H9 (cell line): ENCODE measurements around the gene TSC22D1. TPM values are rescaled to one million over a fixed set of nuclear protein-coding genes. Genes with fewer than 3 reads are reported as not detected.

Source experiments
- DNase-seq: peaks from one replicate; pipeline ENCODE4 v3.0.0-alpha.2; 2017
- H2AFZ ChIP-seq: one replicate; pipeline ENCODE4 v1.6.1; 2013; ENCODE audit warnings: mild to moderate bottlenecking, low read length, control low read depth, moderate library complexity
- H2AK5ac ChIP-seq: 2 replicates; pipeline ENCODE4 v1.6.1; 2013; ENCODE audit warnings: low read length, control low read depth, mixed read lengths; ENCODE audit not compliant: insufficient read length
- H2BK120ac ChIP-seq: one replicate; pipeline ENCODE4 v1.6.1; 2013; ENCODE audit warnings: low read depth, mild to moderate bottlenecking, low read length, control low read depth, inconsistent platforms; ENCODE audit not compliant: poor library complexity, severe bottlenecking
- H2BK12ac ChIP-seq: 2 replicates; pipeline ENCODE4 v1.6.1; 2013; ENCODE audit warnings: low read length, control low read depth, mixed read lengths, low read depth; ENCODE audit not compliant: insufficient read length
- H2BK15ac ChIP-seq: 2 replicates; pipeline ENCODE4 v1.6.1; 2013; ENCODE audit warnings: low read depth, low read length, control low read depth
- H2BK20ac ChIP-seq: one replicate; pipeline ENCODE4 v1.6.1; 2013; ENCODE audit warnings: low read depth, mild to moderate bottlenecking, low read length, control low read depth, inconsistent platforms; ENCODE audit not compliant: poor library complexity, severe bottlenecking
- H2BK5ac ChIP-seq: 2 replicates; pipeline ENCODE4 v1.6.1; 2013; ENCODE audit warnings: low read length, control low read depth, mixed read lengths; ENCODE audit not compliant: insufficient read length
- H3K14ac ChIP-seq: 2 replicates; pipeline ENCODE4 v1.6.1; 2013; ENCODE audit warnings: low read length, control low read depth; ENCODE audit not compliant: insufficient read depth
- H3K18ac ChIP-seq: 2 replicates; pipeline ENCODE4 v1.6.1; 2013; ENCODE audit warnings: low read depth, mild to moderate bottlenecking, mixed read lengths, low read length, control low read depth; ENCODE audit not compliant: insufficient read length
- H3K23ac ChIP-seq: 2 replicates; pipeline ENCODE4 v1.6.1; 2013; ENCODE audit warnings: low read length, control low read depth, mixed read lengths, low read depth; ENCODE audit not compliant: insufficient read length
- H3K23me2 ChIP-seq: 2 replicates; pipeline ENCODE4 v1.6.1; 2013; ENCODE audit warnings: low read depth, mild to moderate bottlenecking, mixed read lengths, low read length, control low read depth; ENCODE audit not compliant: insufficient read length, poor library complexity, severe bottlenecking
- H3K27ac ChIP-seq: 2 replicates; pipeline ENCODE4 v1.5.1; 2013; ENCODE audit warnings: low read length, control low read depth, mixed read lengths, low read depth; ENCODE audit not compliant: insufficient read length
- H3K27me3 ChIP-seq: 2 replicates; pipeline ENCODE4 v1.6.1; 2013; ENCODE audit warnings: low read length, control low read depth, inconsistent platforms; ENCODE audit not compliant: insufficient read depth
- H3K4ac ChIP-seq: 2 replicates; pipeline ENCODE4 v1.6.1; 2013; ENCODE audit warnings: low read depth, mild to moderate bottlenecking, control low read depth, inconsistent platforms, low read length, moderate library complexity
- H3K4me1 ChIP-seq: 2 replicates; pipeline ENCODE4 v1.6.1; 2013; ENCODE audit warnings: low read length, control low read depth, inconsistent platforms; ENCODE audit not compliant: insufficient read depth
- H3K4me2 ChIP-seq: 2 replicates; pipeline ENCODE4 v1.6.1; 2013; ENCODE audit warnings: low read length, control low read depth, mixed read lengths; ENCODE audit not compliant: insufficient read length, insufficient read depth
- H3K56ac ChIP-seq: 2 replicates; pipeline ENCODE4 v1.6.1; 2013; ENCODE audit warnings: low read depth, mild to moderate bottlenecking, mixed read lengths, low read length, control low read depth; ENCODE audit not compliant: insufficient read length
- H3K79me1 ChIP-seq: 2 replicates; pipeline ENCODE4 v1.6.1; 2013; ENCODE audit warnings: low read depth, mild to moderate bottlenecking, moderate library complexity, low read length, control low read depth, inconsistent platforms; ENCODE audit not compliant: insufficient read depth, poor library complexity, severe bottlenecking
- H3K79me2 ChIP-seq: 2 replicates; pipeline ENCODE4 v1.6.1; 2013; ENCODE audit warnings: low read length, control low read depth, inconsistent platforms; ENCODE audit not compliant: insufficient read depth
- H3K9ac ChIP-seq: 2 replicates; pipeline ENCODE4 v1.6.1; 2013; ENCODE audit warnings: low read length, control low read depth, mixed read lengths; ENCODE audit not compliant: insufficient read length; ENCODE audit errors: extremely low read depth
- H3K9me3 ChIP-seq: one replicate; pipeline ENCODE4 v1.6.1; 2013; ENCODE audit warnings: low read depth, low read length, inconsistent platforms; ENCODE audit not compliant: control insufficient read depth
- H3T11ph ChIP-seq: one replicate; pipeline ENCODE4 v1.6.1; 2013; ENCODE audit warnings: mild to moderate bottlenecking, low read length, control low read depth, inconsistent platforms
- H4K20me1 ChIP-seq: one replicate; pipeline ENCODE4 v1.6.1; 2013; ENCODE audit not compliant: control insufficient read depth, insufficient read length, insufficient read depth
- H4K5ac ChIP-seq: 2 replicates; pipeline ENCODE4 v1.6.1; 2013; ENCODE audit warnings: low read depth, mild to moderate bottlenecking, mixed read lengths, low read length, control low read depth; ENCODE audit not compliant: insufficient read length
- H4K8ac ChIP-seq: replicated peaks from 2 replicates; pipeline ENCODE4 v1.6.1; 2013; ENCODE audit warnings: low read length, control low read depth, mixed read lengths, low read depth; ENCODE audit not compliant: insufficient read length
- H4K91ac ChIP-seq: 2 replicates; pipeline ENCODE4 v1.6.1; 2013; ENCODE audit warnings: low read depth, mild to moderate bottlenecking, moderate library complexity, mixed read lengths, low read length, control low read depth; ENCODE audit not compliant: insufficient read length
- H3K27ac Mint-ChIP-seq, 3 experiments: 2 replicates in 2 of 3; 3 replicates in 1 of 3; pipeline ENCODE4 v1.8.0; 2020 to 2021; ENCODE audit warnings: mixed read lengths in 3 of 3, mild to moderate bottlenecking in 1 of 3, moderate library complexity in 1 of 3
- H3K27me3 Mint-ChIP-seq: 2 replicates; pipeline ENCODE4 v1.8.0; 2021; ENCODE audit warnings: low read depth, mild to moderate bottlenecking, moderate library complexity, mixed read lengths
- H3K36me3 Mint-ChIP-seq, 3 experiments: 2 replicates in 2 of 3; 3 replicates in 1 of 3; pipeline ENCODE4 v1.8.0; 2020 to 2021; ENCODE audit warnings: low read depth in 3 of 3, mixed read lengths in 3 of 3; ENCODE audit not compliant: insufficient read depth in 1 of 3
- H3K4me1 Mint-ChIP-seq, 2 experiments: 2 replicates each; pipeline ENCODE4 v1.8.0; 2020; ENCODE audit warnings: mixed read lengths in 2 of 2
- H3K4me3 Mint-ChIP-seq, 2 experiments: 2 replicates in 1 of 2; 3 replicates in 1 of 2; pipeline ENCODE4 v1.8.0; 2020 to 2021; ENCODE audit warnings: mild to moderate bottlenecking in 2 of 2, mixed read lengths in 2 of 2, moderate library complexity in 1 of 2
- H3K9me3 Mint-ChIP-seq, 2 experiments: 2 replicates in 1 of 2; 3 replicates in 1 of 2; pipeline ENCODE4 v1.8.0; 2020; ENCODE audit warnings: mild to moderate bottlenecking in 2 of 2, mixed read lengths in 2 of 2, moderate library complexity in 1 of 2
- WGBS: extraction: QIAGEN DNeasy Blood & Tissue Kit; methylation state at CpG from one replicate; pipeline ENCODE4 v1.1.7; 2013; ENCODE audit warnings: missing lambda C conversion rate, low lambda C conversion rate, mixed read lengths; ENCODE audit not compliant: insufficient read length; ENCODE audit errors: extremely low coverage; 5-methylcytosine and 5-hydroxymethylcytosine counted together
- total RNA-seq: library from RNA; stranded (reverse); gene quantifications from 2 replicates; pipeline ENCODE4 v1.2.1, GENCODE V29; 2021
- TF ChIP-seq, protein P1 (sequence below): fragments of 200-600 bp; sonication (generic); conservative IDR thresholded peaks from 3 replicates; pipeline ENCODE4 v1.8.0; 2021; ENCODE audit warnings: antibody characterized with exemption, mild to moderate bottlenecking

TSC22D1 gene
- total RNA-seq, 1 experiment from 2014 or later: 76.7 TPM

DNA sequence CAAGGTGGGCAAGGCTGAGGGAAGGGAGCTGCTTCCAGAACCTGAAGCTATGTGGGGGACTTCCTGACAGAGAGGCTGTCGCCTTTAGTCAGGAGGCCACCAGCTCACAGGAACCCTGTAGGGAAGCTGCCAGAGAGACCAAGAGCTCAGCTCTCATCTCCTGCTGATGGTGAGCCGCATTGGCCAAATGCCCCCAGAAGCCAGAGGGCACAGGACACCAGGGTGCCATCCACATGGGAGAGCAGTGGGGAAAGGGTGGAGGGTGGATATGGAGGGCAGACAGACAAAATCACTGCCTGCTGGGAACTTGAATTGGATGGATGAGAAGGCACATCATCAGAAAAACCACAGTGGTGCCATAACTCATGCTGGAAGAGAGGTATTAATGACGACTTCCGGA lies 166.5 kb downstream of the TSC22D1 start:
- H3K36me3 Mint-ChIP-seq: peaks cover 0 to 5% (median 0%) of the 10 kb centered on the region in 3 experiments; a peak in 1 of 7 replicates
- TF ChIP-seq, protein P1, sequence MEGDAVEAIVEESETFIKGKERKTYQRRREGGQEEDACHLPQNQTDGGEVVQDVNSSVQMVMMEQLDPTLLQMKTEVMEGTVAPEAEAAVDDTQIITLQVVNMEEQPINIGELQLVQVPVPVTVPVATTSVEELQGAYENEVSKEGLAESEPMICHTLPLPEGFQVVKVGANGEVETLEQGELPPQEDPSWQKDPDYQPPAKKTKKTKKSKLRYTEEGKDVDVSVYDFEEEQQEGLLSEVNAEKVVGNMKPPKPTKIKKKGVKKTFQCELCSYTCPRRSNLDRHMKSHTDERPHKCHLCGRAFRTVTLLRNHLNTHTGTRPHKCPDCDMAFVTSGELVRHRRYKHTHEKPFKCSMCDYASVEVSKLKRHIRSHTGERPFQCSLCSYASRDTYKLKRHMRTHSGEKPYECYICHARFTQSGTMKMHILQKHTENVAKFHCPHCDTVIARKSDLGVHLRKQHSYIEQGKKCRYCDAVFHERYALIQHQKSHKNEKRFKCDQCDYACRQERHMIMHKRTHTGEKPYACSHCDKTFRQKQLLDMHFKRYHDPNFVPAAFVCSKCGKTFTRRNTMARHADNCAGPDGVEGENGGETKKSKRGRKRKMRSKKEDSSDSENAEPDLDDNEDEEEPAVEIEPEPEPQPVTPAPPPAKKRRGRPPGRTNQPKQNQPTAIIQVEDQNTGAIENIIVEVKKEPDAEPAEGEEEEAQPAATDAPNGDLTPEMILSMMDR: no peak
- H2BK20ac ChIP-seq: no peak overlapping the region
- H2BK15ac ChIP-seq: no peak overlapping the region
- H4K20me1 ChIP-seq: no peaks in the 10 kb centered on the region
- no peak overlapping the region for H3K4me3 Mint-ChIP-seq
- H3K4ac ChIP-seq: no peak overlapping the region
- H4K91ac ChIP-seq: no peak overlapping the region
- no peak overlapping the region for H4K5ac ChIP-seq
- H3K18ac ChIP-seq: no peak overlapping the region
- no peak overlapping the region for H3K56ac ChIP-seq
- no peak overlapping the region for H3K14ac ChIP-seq
- H2AFZ ChIP-seq: no peak overlapping the region
- H3T11ph ChIP-seq: no peak overlapping the region
- H3K4me1 Mint-ChIP-seq: peaks cover 41 to 50% of the 10 kb centered on the region in 2 experiments
- H3K79me2 ChIP-seq: no peaks in the 10 kb centered on the region
- no peak overlapping the region for H3K23ac ChIP-seq
- H3K27me3 ChIP-seq: no peaks in the 10 kb centered on the region
- H3K4me2 ChIP-seq: no peak overlapping the region
- DNase-seq: no peak
- H4K8ac ChIP-seq: no peak overlapping the region
- H3K9ac ChIP-seq: no peak overlapping the region
- no peak overlapping the region for H2BK120ac ChIP-seq
- peaks cover 0 to 3% of the 10 kb centered on the region in 2 experiments; a peak in 1 of 5 replicates for H3K9me3 Mint-ChIP-seq
- H3K79me1 ChIP-seq: no peaks in the 10 kb centered on the region
- H2BK12ac ChIP-seq: no peak overlapping the region
- peaks cover 6% of the 10 kb centered on the region for H3K23me2 ChIP-seq
- no peak overlapping the region for H3K27ac ChIP-seq
- H2BK5ac ChIP-seq: no peak overlapping the region
- H3K27ac Mint-ChIP-seq: no peak overlapping the region
- H3K27me3 Mint-ChIP-seq: peaks cover 17% of the 10 kb centered on the region
- H3K4me1 ChIP-seq: peaks cover 4% of the 10 kb centered on the region; the same call in 1 of the 2 replicates
- WGBS: no CpG with 5 or more reads among the region's 4 CpGs
- no peaks in the 10 kb centered on the region for H3K9me3 ChIP-seq
- H2AK5ac ChIP-seq: no peak overlapping the region
